ENCODE data around the gene ACAD10. TPM values are rescaled to one million over a fixed set of nuclear protein-coding genes. Genes with fewer than 3 reads are reported as not detected.
"Not testable (repeated sequence)": the region's sequence is repeated elsewhere in the genome, so short reads cannot be mapped to it uniquely, and the experiment has no call there.

ACAD10 gene
- total and polyA plus RNA-seq, 4 donors: 16.4 to 33.4 (median 20.9) TPM

GRCh38 chr12:111715279-111715678, 29.4 kb downstream of the ACAD10 start:
- H3K27me3 ChIP-seq (ENCODE audit: control insufficient read depth, insufficient read depth, low read length): no peaks in the 10 kb centered on the region
- no peak overlapping the region for H3K4me3 ChIP-seq (ENCODE audit: low read depth, low read length)
- no peaks in the 10 kb centered on the region for H3K4me1 ChIP-seq (ENCODE audit: control insufficient read depth, insufficient read depth, low read length)
- no peak overlapping the region for H3K27ac ChIP-seq (ENCODE audit: low read depth, low read length)
- peaks cover 55% of the 10 kb centered on the region for H3K36me3 ChIP-seq (ENCODE audit: control insufficient read depth, insufficient read depth, low read length)
- DNase-seq (ENCODE audit: low read depth in 4 of 6, low spot score in 6 of 6): peak in 2 of 6 donors; percentile 3 to 63
- WGBS (ENCODE audit: insufficient coverage): 41% methylated on average over 4 of the region's 4 CpGs
- no peaks in the 10 kb centered on the region for H3K9me3 ChIP-seq (ENCODE audit: control insufficient read depth, insufficient read depth, low read length)

GRCh38 chr12:111719316-111719715, 33.5 kb downstream of the ACAD10 start:
- DNase-seq (ENCODE audit: low read depth in 4 of 6, low spot score in 6 of 6); H3K27ac ChIP-seq (ENCODE audit: low read depth, low read length); H3K4me1 ChIP-seq (ENCODE audit: control insufficient read depth, insufficient read depth, low read length); H3K4me3 ChIP-seq (ENCODE audit: low read depth, low read length); H3K9me3 ChIP-seq (ENCODE audit: control insufficient read depth, insufficient read depth, low read length); H3K27me3 ChIP-seq (ENCODE audit: control insufficient read depth, insufficient read depth, low read length): not testable (repeated sequence)
- peaks cover 52% of the 10 kb centered on the region for H3K36me3 ChIP-seq (ENCODE audit: control insufficient read depth, insufficient read depth, low read length)
- WGBS (ENCODE audit: insufficient coverage): 81% methylated on average over 7 of the region's 10 CpGs

GRCh38 chr12:111720457-111720856, 34.6 kb downstream of the ACAD10 start:
- no peak overlapping the region for H3K27ac ChIP-seq (ENCODE audit: low read depth, low read length)
- WGBS (ENCODE audit: insufficient coverage): no CpG with 5 or more reads among the region's 6 CpGs
- no peak overlapping the region for H3K4me3 ChIP-seq (ENCODE audit: low read depth, low read length)
- H3K4me1 ChIP-seq (ENCODE audit: control insufficient read depth, insufficient read depth, low read length): no peaks in the 10 kb centered on the region
- no peak for DNase-seq (ENCODE audit: low read depth in 4 of 6, low spot score in 6 of 6)
- H3K36me3 ChIP-seq (ENCODE audit: control insufficient read depth, insufficient read depth, low read length): peaks cover 54% of the 10 kb centered on the region
- H3K27me3 ChIP-seq (ENCODE audit: control insufficient read depth, insufficient read depth, low read length): no peaks in the 10 kb centered on the region
- H3K9me3 ChIP-seq (ENCODE audit: control insufficient read depth, insufficient read depth, low read length): no peaks in the 10 kb centered on the region

GRCh38 chr12:111723646-111724360, 38.0 kb downstream of the ACAD10 start:
- H3K36me3 ChIP-seq (ENCODE audit: control insufficient read depth, insufficient read depth, low read length): peaks cover 49% of the 10 kb centered on the region
- not testable (repeated sequence) for H3K4me3 ChIP-seq (ENCODE audit: low read depth, low read length); H3K4me1 ChIP-seq (ENCODE audit: control insufficient read depth, insufficient read depth, low read length); H3K27me3 ChIP-seq (ENCODE audit: control insufficient read depth, insufficient read depth, low read length); H3K27ac ChIP-seq (ENCODE audit: low read depth, low read length); H3K9me3 ChIP-seq (ENCODE audit: control insufficient read depth, insufficient read depth, low read length); DNase-seq (ENCODE audit: low read depth in 4 of 6, low spot score in 6 of 6)
- WGBS (ENCODE audit: insufficient coverage): 97% methylated on average over 11 of the region's 46 CpGs

GRCh38 chr12:111728795-111729194, 42.9 kb downstream of the ACAD10 start:
- DNase-seq (ENCODE audit: low read depth in 4 of 6, low spot score in 6 of 6): no peak
- Histone ChIP-seq H3K27ac (ENCODE audit: low read depth, low read length) (no peak overlapping the region), H3K4me3 (ENCODE audit: low read depth, low read length) (no peak overlapping the region), H3K4me1 (ENCODE audit: control insufficient read depth, insufficient read depth, low read length) (no peaks in the 10 kb centered on the region), H3K27me3 (ENCODE audit: control insufficient read depth, insufficient read depth, low read length) (no peaks in the 10 kb centered on the region), H3K9me3 (ENCODE audit: control insufficient read depth, insufficient read depth, low read length) (no peaks in the 10 kb centered on the region), H3K36me3 (ENCODE audit: control insufficient read depth, insufficient read depth, low read length) (peaks cover 61% of the 10 kb centered on the region)
- 100% methylated on average over 2 of the region's 2 CpGs for WGBS (ENCODE audit: insufficient coverage)

GRCh38 chr12:111730420-111730819, 44.6 kb downstream of the ACAD10 start:
- DNase-seq (ENCODE audit: low read depth in 4 of 6, low spot score in 6 of 6): peak in 1 of 6 donors; percentile 31
- WGBS (ENCODE audit: insufficient coverage): 89% methylated on average over 3 of the region's 9 CpGs
- peaks cover 54% of the 10 kb centered on the region for H3K36me3 ChIP-seq (ENCODE audit: control insufficient read depth, insufficient read depth, low read length)

GRCh38 chr12:111732786-111733185, 46.9 kb downstream of the ACAD10 start:
- Histone ChIP-seq H3K36me3 (ENCODE audit: control insufficient read depth, insufficient read depth, low read length) (peaks cover 64% of the 10 kb centered on the region), H3K4me1 (ENCODE audit: control insufficient read depth, insufficient read depth, low read length) (no peaks in the 10 kb centered on the region), H3K27ac (ENCODE audit: low read depth, low read length) (no peak overlapping the region), H3K4me3 (ENCODE audit: low read depth, low read length) (no peak overlapping the region), H3K9me3 (ENCODE audit: control insufficient read depth, insufficient read depth, low read length) (no peaks in the 10 kb centered on the region), H3K27me3 (ENCODE audit: control insufficient read depth, insufficient read depth, low read length) (no peaks in the 10 kb centered on the region)
- no peak for DNase-seq (ENCODE audit: low read depth in 4 of 6, low spot score in 6 of 6)
- 90% methylated on average over 4 of the region's 4 CpGs for WGBS (ENCODE audit: insufficient coverage)

More at GRCh38 chr12:111730420-111730819, 44.6 kb downstream of the ACAD10 start:
- no peaks in the 10 kb centered on the region for H3K27me3 ChIP-seq (ENCODE audit: control insufficient read depth, insufficient read depth, low read length)
- no peaks in the 10 kb centered on the region for H3K4me1 ChIP-seq (ENCODE audit: control insufficient read depth, insufficient read depth, low read length)
- no peaks in the 10 kb centered on the region for H3K9me3 ChIP-seq (ENCODE audit: control insufficient read depth, insufficient read depth, low read length)
- no peak overlapping the region for H3K27ac ChIP-seq (ENCODE audit: low read depth, low read length)
- no peak overlapping the region for H3K4me3 ChIP-seq (ENCODE audit: low read depth, low read length)

- peaks cover 64% of the 10 kb centered on the region for H3K36me3 ChIP-seq (ENCODE audit: control insufficient read depth, insufficient read depth, low read length)
- no peaks in the 10 kb centered on the region for H3K27me3 ChIP-seq (ENCODE audit: control insufficient read depth, insufficient read depth, low read length)
- H3K4me1 ChIP-seq (ENCODE audit: control insufficient read depth, insufficient read depth, low read length): no peaks in the 10 kb centered on the region
- no peak overlapping the region for H3K27ac ChIP-seq (ENCODE audit: low read depth, low read length)
- DNase-seq (ENCODE audit: low read depth in 4 of 6, low spot score in 6 of 6): no peak
- H3K4me3 ChIP-seq (ENCODE audit: low read depth, low read length): no peak overlapping the region
- no peaks in the 10 kb centered on the region for H3K9me3 ChIP-seq (ENCODE audit: control insufficient read depth, insufficient read depth, low read length)
- WGBS (ENCODE audit: insufficient coverage): 95% methylated on average over 6 of the region's 8 CpGs
Measured at GRCh38 chr12:111733340-111733915, 47.6 kb downstream of the ACAD10 start.

GRCh38 chr12:111739524-111739923, 53.7 kb downstream of the ACAD10 start:
- not testable (repeated sequence) for DNase-seq (ENCODE audit: low read depth in 4 of 6, low spot score in 6 of 6); H3K4me1 ChIP-seq (ENCODE audit: control insufficient read depth, insufficient read depth, low read length); H3K27me3 ChIP-seq (ENCODE audit: control insufficient read depth, insufficient read depth, low read length); H3K9me3 ChIP-seq (ENCODE audit: control insufficient read depth, insufficient read depth, low read length); H3K27ac ChIP-seq (ENCODE audit: low read depth, low read length); H3K4me3 ChIP-seq (ENCODE audit: low read depth, low read length)
- H3K36me3 ChIP-seq (ENCODE audit: control insufficient read depth, insufficient read depth, low read length): peaks cover 29% of the 10 kb centered on the region
- 98% methylated on average over 9 of the region's 9 CpGs for WGBS (ENCODE audit: insufficient coverage)

- H3K9me3 ChIP-seq (ENCODE audit: control insufficient read depth, insufficient read depth, low read length): no peaks in the 10 kb centered on the region
- peak in 1 of 6 donors; percentile 38 for DNase-seq (ENCODE audit: low read depth in 4 of 6, low spot score in 6 of 6)
- 48% methylated on average over 3 of the region's 4 CpGs for WGBS (ENCODE audit: insufficient coverage)
- no peaks in the 10 kb centered on the region for H3K4me1 ChIP-seq (ENCODE audit: control insufficient read depth, insufficient read depth, low read length)
- H3K27ac ChIP-seq (ENCODE audit: low read depth, low read length): no peak overlapping the region
- no peaks in the 10 kb centered on the region for H3K27me3 ChIP-seq (ENCODE audit: control insufficient read depth, insufficient read depth, low read length)
- H3K4me3 ChIP-seq (ENCODE audit: low read depth, low read length): no peak overlapping the region
- H3K36me3 ChIP-seq (ENCODE audit: control insufficient read depth, insufficient read depth, low read length): peaks cover 30% of the 10 kb centered on the region
Measured at GRCh38 chr12:111741235-111741812, 55.5 kb downstream of the ACAD10 start.
